Measurements from ENCODE around the gene QKI. TPM values are rescaled to one million over a fixed set of nuclear protein-coding genes. Genes with fewer than 3 reads are reported as not detected.

Gene QKI
- total RNA-seq, 1 experiment from 2014 or later, result 134 TPM

DNA sequence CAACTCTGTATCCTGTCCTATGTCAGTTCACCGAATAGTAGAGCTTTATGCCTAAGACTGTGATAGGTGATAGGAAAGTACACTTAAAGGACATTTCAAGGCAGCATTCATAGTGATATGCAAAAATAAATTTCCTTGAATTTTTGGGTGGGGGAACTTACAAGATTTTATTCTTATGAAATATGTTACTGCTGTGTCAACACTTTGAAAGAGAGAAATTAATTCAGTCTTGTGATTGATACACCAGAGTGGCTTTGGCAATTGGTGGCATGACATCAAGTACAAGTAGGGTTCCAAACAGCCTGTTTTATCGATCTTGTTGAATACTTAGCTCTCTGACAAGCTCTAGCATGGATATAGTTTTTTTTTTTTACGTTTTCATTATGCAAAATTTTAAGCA is 72.3 kb downstream of the QKI start:
- H3K4me1 ChIP-seq, result no peaks in the 10 kb centered on the region
- no peaks in the 10 kb centered on the region for H3K36me3 ChIP-seq (ENCODE audit: control insufficient read depth, insufficient read depth, low read length)
- Mint-ChIP-seq H3K4me3 (ENCODE audit: unreplicated experiment) (no peak overlapping the region), H3K4me1 (ENCODE audit: low read depth, unreplicated experiment) (peaks cover 23% of the 10 kb centered on the region), H3K36me3 (ENCODE audit: insufficient read depth, unreplicated experiment) (peaks cover 8% of the 10 kb centered on the region), H3K9me3 (ENCODE audit: unreplicated experiment) (no peaks in the 10 kb centered on the region), H3K27ac (ENCODE audit: unreplicated experiment) (no peak overlapping the region), H3K27me3 (ENCODE audit: insufficient read depth, unreplicated experiment) (no peaks in the 10 kb centered on the region)
- no TSS peak for BruUV-seq (replicated peaks)
- no peaks in the 10 kb centered on the region for H3K27me3 ChIP-seq (replicated peaks; ENCODE audit: control insufficient read depth, insufficient read depth, low read length)
- ChIA-PET POLR2A (no interaction called here), CTCF (no interaction called here)
- H3K4me3 ChIP-seq (ENCODE audit: low read depth, low read length), result no peak overlapping the region
- intact Hi-C loops (cut with micrococcal nuclease; ENCODE audit: unreplicated experiment), result no loop called here
- no peaks in the 10 kb centered on the region for H3K9me3 ChIP-seq
- no peak for DNase-seq
- TF ChIP-seq CTCF (IDR thresholded peaks at IDR 0.05; ENCODE audit: insufficient read depth in 1 of 2, low read depth in 1 of 2, low read length in 1 of 2, severe bottlenecking in 1 of 2, unreplicated experiment in 1 of 2), result no peak

GRCh38 chr6:163487606-163488005 is 73.1 kb downstream of the QKI start:
- CTCF ChIA-PET, result no interaction called here
- no TSS peak for BruUV-seq (replicated peaks)
- TF ChIP-seq CTCF (IDR thresholded peaks at IDR 0.05; ENCODE audit: insufficient read depth in 1 of 2, low read depth in 1 of 2, low read length in 1 of 2, severe bottlenecking in 1 of 2, unreplicated experiment in 1 of 2), result no peak

GRCh38 chr6:163489584-163489983 is 75.1 kb downstream of the QKI start:
- Histone ChIP-seq H3K27me3 (replicated peaks; ENCODE audit: control insufficient read depth, insufficient read depth, low read length) (no peaks in the 10 kb centered on the region), H3K4me1 (no peaks in the 10 kb centered on the region), H3K4me3 (ENCODE audit: low read depth, low read length) (no peak overlapping the region), H3K36me3 (ENCODE audit: control insufficient read depth, insufficient read depth, low read length) (no peaks in the 10 kb centered on the region), H3K9me3 (no peaks in the 10 kb centered on the region)
- H3K4me1 Mint-ChIP-seq (ENCODE audit: low read depth, unreplicated experiment), result peaks cover 23% of the 10 kb centered on the region
- no peak for TF ChIP-seq CTCF (IDR thresholded peaks at IDR 0.05; ENCODE audit: insufficient read depth in 1 of 2, low read depth in 1 of 2, low read length in 1 of 2, severe bottlenecking in 1 of 2, unreplicated experiment in 1 of 2)
- ChIA-PET CTCF (no interaction called here), POLR2A (no interaction called here)
- H3K27me3 Mint-ChIP-seq (ENCODE audit: insufficient read depth, unreplicated experiment), result no peaks in the 10 kb centered on the region
- H3K27ac Mint-ChIP-seq (ENCODE audit: unreplicated experiment), result no peak overlapping the region
- H3K9me3 Mint-ChIP-seq (ENCODE audit: unreplicated experiment), result no peaks in the 10 kb centered on the region
- intact Hi-C loops (cut with micrococcal nuclease; ENCODE audit: unreplicated experiment), result no loop called here
- H3K4me3 Mint-ChIP-seq (ENCODE audit: unreplicated experiment), result no peak overlapping the region
- BruUV-seq (replicated peaks), result no TSS peak
- DNase-seq, result no peak
- peaks cover 8% of the 10 kb centered on the region for H3K36me3 Mint-ChIP-seq (ENCODE audit: insufficient read depth, unreplicated experiment)

More at GRCh38 chr6:163487606-163488005, 73.1 kb downstream of the QKI start:
- Histone ChIP-seq H3K9me3 (no peaks in the 10 kb centered on the region), H3K27me3 (replicated peaks; ENCODE audit: control insufficient read depth, insufficient read depth, low read length) (no peaks in the 10 kb centered on the region), H3K4me3 (ENCODE audit: low read depth, low read length) (no peak overlapping the region), H3K36me3 (ENCODE audit: control insufficient read depth, insufficient read depth, low read length) (no peaks in the 10 kb centered on the region), H3K4me1 (no peaks in the 10 kb centered on the region)
- Mint-ChIP-seq H3K4me1 (ENCODE audit: low read depth, unreplicated experiment) (peaks cover 23% of the 10 kb centered on the region), H3K36me3 (ENCODE audit: insufficient read depth, unreplicated experiment) (peaks cover 8% of the 10 kb centered on the region), H3K27ac (ENCODE audit: unreplicated experiment) (no peak overlapping the region), H3K27me3 (ENCODE audit: insufficient read depth, unreplicated experiment) (no peaks in the 10 kb centered on the region), H3K9me3 (ENCODE audit: unreplicated experiment) (no peaks in the 10 kb centered on the region), H3K4me3 (ENCODE audit: unreplicated experiment) (no peak overlapping the region)
- intact Hi-C loops (cut with micrococcal nuclease; ENCODE audit: unreplicated experiment), result no loop called here
- POLR2A ChIA-PET, result no interaction called here
- DNase-seq, result no peak

All from Caco-2 (cell line).